GM21786 (cell line): ENCODE data around the gene NHSL1.
"Not testable (repeated sequence)": the region's sequence is repeated elsewhere in the genome, so short reads cannot be mapped to it uniquely, and the experiment has no call there.

Source experiments
- ATAC-seq: cut with Tn5 transposase; IDR thresholded peaks from one replicate; pipeline ENCODE4 v1.9.1; 2021; ENCODE audit not compliant: unreplicated experiment

The NHSL1 gene

GRCh38 chr6:138429761-138430160 is 69.5 kb downstream of the NHSL1 start:
- ATAC-seq = no peak

- no peak for ATAC-seq
These were observed 70.2 kb downstream of the NHSL1 start for GRCh38 chr6:138428944-138429598.

- no peak for ATAC-seq
These were observed 71.6 kb downstream of the NHSL1 start for GRCh38 chr6:138427701-138428100.

GRCh38 chr6:138426500-138427123 is 72.7 kb downstream of the NHSL1 start:
- ATAC-seq = no peak

GRCh38 chr6:138425256-138425655 is 74.0 kb downstream of the NHSL1 start:
- ATAC-seq = not testable (repeated sequence)

GRCh38 chr6:138424004-138424904 is 75.0 kb downstream of the NHSL1 start:
- ATAC-seq = no peak

- no peak for ATAC-seq
These were observed 76.4 kb downstream of the NHSL1 start for GRCh38 chr6:138422861-138423260.

- ATAC-seq = no peak
These were observed 77.7 kb downstream of the NHSL1 start for GRCh38 chr6:138421608-138422007.

GRCh38 chr6:138421089-138421488 is 78.2 kb downstream of the NHSL1 start:
- no peak for ATAC-seq

- ATAC-seq = no peak
These were observed 78.9 kb downstream of the NHSL1 start for GRCh38 chr6:138420356-138420755.

GRCh38 chr6:138419766-138420165 is 79.5 kb downstream of the NHSL1 start:
- no peak for ATAC-seq

GRCh38 chr6:138418118-138418742 is 81.1 kb downstream of the NHSL1 start:
- ATAC-seq = no peak

GRCh38 chr6:138417493-138418117 is 81.7 kb downstream of the NHSL1 start:
- no peak for ATAC-seq

- ATAC-seq = no peak
These were observed 83.1 kb downstream of the NHSL1 start for GRCh38 chr6:138416206-138416605.

GRCh38 chr6:138415125-138415524 is 84.2 kb downstream of the NHSL1 start:
- no peak for ATAC-seq

GRCh38 chr6:138410972-138411880 is 88.1 kb downstream of the NHSL1 start:
- no peak for ATAC-seq

GRCh38 chr6:138410048-138410735 is 89.1 kb downstream of the NHSL1 start:
- no peak for ATAC-seq

GRCh38 chr6:138406443-138406842 is 92.9 kb downstream of the NHSL1 start:
- ATAC-seq = no peak

- no peak for ATAC-seq
These were observed 93.4 kb downstream of the NHSL1 start for GRCh38 chr6:138405816-138406413.
